Hepatocyte (in vitro differentiated cells): ENCODE measurements around the gene FTSJ1. TPM values are rescaled to one million over a fixed set of nuclear protein-coding genes. Genes with fewer than 3 reads are reported as not detected.

ENCODE experiments used
- DNase-seq: peaks from one replicate; pipeline ENCODE4 v3.0.0-alpha.2; 2016; ENCODE audit warnings: low spot score
- H2AFZ ChIP-seq: fragments of 200-600 bp; sonication (generic); 2 replicates; pipeline ENCODE4 v1.6.0; 2016; ENCODE audit warnings: antibody characterized with exemption, mild to moderate bottlenecking
- H3K27ac ChIP-seq: fragments of 200-600 bp; sonication (generic); 2 replicates; pipeline ENCODE4 v1.5.1; 2016; ENCODE audit warnings: mild to moderate bottlenecking
- H3K27me3 ChIP-seq: fragments of 200-600 bp; sonication (generic); 2 replicates; pipeline ENCODE4 v1.6.1; 2016
- H3K36me3 ChIP-seq: fragments of 200-600 bp; sonication (generic); replicated peaks from 2 replicates; pipeline ENCODE4 v1.5.1; 2016; ENCODE audit warnings: low read depth; ENCODE audit not compliant: insufficient read depth
- H3K4me1 ChIP-seq: fragments of 200-600 bp; sonication (generic); 2 replicates; pipeline ENCODE4 v1.5.1; 2016; ENCODE audit warnings: mild to moderate bottlenecking, moderate library complexity; ENCODE audit not compliant: insufficient read depth
- H3K4me2 ChIP-seq: fragments of 200-600 bp; sonication (generic); 2 replicates; pipeline ENCODE4 v1.6.0; 2016
- H3K4me3 ChIP-seq: fragments of 200-600 bp; sonication (generic); 2 replicates; pipeline ENCODE4 v1.5.1; 2016; ENCODE audit warnings: mild to moderate bottlenecking
- H3K79me2 ChIP-seq: fragments of 200-600 bp; sonication (generic); 2 replicates; pipeline ENCODE4 v1.6.0; 2017; ENCODE audit warnings: mild to moderate bottlenecking
- H3K9me2 ChIP-seq: fragments of 200-600 bp; sonication (generic); replicated peaks from 2 replicates; pipeline ENCODE4 v1.6.0; 2017; ENCODE audit warnings: mild to moderate bottlenecking; ENCODE audit not compliant: insufficient read depth
- H3K9me3 ChIP-seq: fragments of 200-600 bp; sonication (generic); 2 replicates; pipeline ENCODE4 v1.5.1; 2016; ENCODE audit warnings: low read depth, mild to moderate bottlenecking
- H4K20me1 ChIP-seq: fragments of 200-600 bp; sonication (generic); 2 replicates; pipeline ENCODE4 v1.6.0; 2016; ENCODE audit warnings: mild to moderate bottlenecking; ENCODE audit not compliant: insufficient read depth, poor library complexity, severe bottlenecking
- CTCF ChIP-seq: fragments of 200-600 bp; sonication (generic); IDR thresholded peaks from 2 replicates; pipeline ENCODE4 v1.5.1; 2016; ENCODE audit warnings: antibody characterized with exemption, mild to moderate bottlenecking; ENCODE audit not compliant: poor library complexity
- EZH2 ChIP-seq: fragments of 200-600 bp; sonication (generic); IDR thresholded peaks from 2 replicates; pipeline ENCODE4 v1.6.1; 2016; ENCODE audit warnings: antibody characterized with exemption, mild to moderate bottlenecking, borderline replicate concordance
- EZH2phosphoT487 ChIP-seq: fragments of 200-600 bp; sonication (generic); IDR thresholded peaks from one replicate; pipeline ENCODE4 v1.6.1; 2018; ENCODE audit warnings: antibody characterized with exemption, mild to moderate bottlenecking, low read depth, moderate library complexity; ENCODE audit not compliant: unreplicated experiment, severe bottlenecking
- WGBS: methylation state at CpG from one replicate; pipeline ENCODE4 v1.1.6; 2016; ENCODE audit warnings: low lambda C conversion rate; ENCODE audit errors: missing lambda C conversion rate; 5-methylcytosine and 5-hydroxymethylcytosine counted together
- polyA plus RNA-seq: library from polyadenylated mRNA; unstranded; fragments of >200 nt; fragmentation: Nextera tagmentation; extraction: Ambion mirVana; gene quantifications from 2 replicates; pipeline ENCODE4 v1.2.1, GENCODE V29; 2016
- total RNA-seq: library from RNA; depleted of rRNA; stranded (reverse); fragments of >200 nt; gene quantifications from 2 replicates; pipeline ENCODE4 v1.2.3, GENCODE V29; 2014

The FTSJ1 gene
- total and polyA plus RNA-seq, 2 experiments from 2014 or later, result 38.4 to 43.8 TPM

- DNase-seq, result no peak
- H2AFZ ChIP-seq, result no peak overlapping the region
- H3K9me2 ChIP-seq, result no peaks in the 10 kb centered on the region
- no peaks in the 10 kb centered on the region for H3K4me1 ChIP-seq
- no peak overlapping the region for H3K4me3 ChIP-seq
- no peaks in the 10 kb centered on the region for H4K20me1 ChIP-seq
- no peak overlapping the region for H3K4me2 ChIP-seq
- 76% methylated on average over 5 of the region's 5 CpGs for WGBS
- TF ChIP-seq EZH2 (no peak), EZH2phosphoT487 (no peak), CTCF (no peak)
- H3K27me3 ChIP-seq, result no peaks in the 10 kb centered on the region
- no peaks in the 10 kb centered on the region for H3K36me3 ChIP-seq
- H3K9me3 ChIP-seq, result no peaks in the 10 kb centered on the region
- H3K27ac ChIP-seq, result no peak overlapping the region
- H3K79me2 ChIP-seq, result no peaks in the 10 kb centered on the region
These were observed 31.2 kb downstream of the FTSJ1 start for GRCh38 chrX:48507246-48507645.

DNA sequence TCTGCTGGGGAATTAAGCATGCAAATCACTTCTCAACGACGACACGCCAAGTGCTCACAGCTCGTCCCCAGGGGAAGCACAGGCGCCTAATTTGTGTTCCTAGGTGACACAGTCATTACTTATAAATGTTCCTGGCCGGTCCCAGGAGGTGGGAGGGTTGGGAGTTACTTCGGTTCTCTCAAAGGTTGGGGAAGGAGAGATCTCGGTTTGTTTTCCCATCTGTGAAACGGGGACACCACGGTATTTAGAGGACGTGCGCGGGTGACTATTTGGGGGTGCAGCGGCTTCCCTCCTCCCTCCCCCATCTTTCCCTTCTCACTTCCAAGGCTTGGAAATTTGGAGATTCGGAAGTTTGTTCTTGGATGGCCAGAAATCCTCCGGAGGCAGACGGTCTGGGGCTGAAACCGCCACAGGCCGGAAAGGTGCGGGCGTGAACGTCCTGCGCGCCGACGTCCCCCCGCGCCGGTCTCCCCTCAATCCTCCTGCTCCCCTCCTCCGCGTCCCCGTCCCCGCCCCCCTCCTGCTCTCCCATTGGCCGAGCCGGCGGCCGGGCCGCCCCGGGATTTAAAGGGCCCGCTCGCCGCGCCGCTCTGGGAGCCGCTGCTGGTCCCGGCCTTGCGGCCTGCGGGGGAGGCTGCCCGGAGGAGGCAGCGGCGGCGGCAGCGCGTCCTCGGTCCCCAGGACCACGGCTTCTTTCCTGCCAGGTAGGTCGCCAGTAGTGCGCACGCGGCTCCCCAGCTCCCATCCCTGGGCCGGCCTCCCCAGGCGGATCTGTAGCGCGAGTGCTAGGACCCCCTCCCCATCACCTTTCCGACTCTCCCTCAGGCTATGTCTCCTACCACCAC lies 32.6 kb downstream of the FTSJ1 start, which contains the start of gene PORCN:
TSS of gene PORCN (plus strand) at position 593 of the 845 bp plus-strand sequence. CDS start 829 bp downstream, outside the sequence.
- Histone ChIP-seq H3K27me3 (no peaks in the 10 kb centered on the region), H3K9me2 (no peaks in the 10 kb centered on the region), H3K4me1 (no peaks in the 10 kb centered on the region), H2AFZ (peak within 1 kb of the TSS; percentile 78), H3K9me3 (no peaks in the 10 kb centered on the region), H3K4me3 (peak within 1 kb of the TSS; percentile 54), H3K36me3 (no peaks in the 10 kb centered on the region), H3K27ac (peak within 1 kb of the TSS; percentile 67), H4K20me1 (no peaks in the 10 kb centered on the region), H3K79me2 (no peaks in the 10 kb centered on the region), H3K4me2 (peak within 1 kb of the TSS; percentile 78)
- 51% methylated on average over 43 of the region's 65 CpGs for WGBS
- TF ChIP-seq EZH2 (no peak), CTCF (no peak), EZH2phosphoT487 (no peak)
- peak; percentile 82 for DNase-seq

- H3K4me2 ChIP-seq, result peak overlapping the region; percentile 78
- TF ChIP-seq CTCF (no peak), EZH2phosphoT487 (no peak), EZH2 (no peak)
- no peak overlapping the region for H3K27ac ChIP-seq
- no peak for DNase-seq
- no peaks in the 10 kb centered on the region for H3K4me1 ChIP-seq
- H4K20me1 ChIP-seq, result no peaks in the 10 kb centered on the region
- no peaks in the 10 kb centered on the region for H3K9me2 ChIP-seq
- H3K27me3 ChIP-seq, result no peaks in the 10 kb centered on the region
- H2AFZ ChIP-seq, result peak overlapping the region; percentile 78
- H3K79me2 ChIP-seq, result no peaks in the 10 kb centered on the region
- H3K4me3 ChIP-seq, result peak overlapping the region; percentile 54
- no peaks in the 10 kb centered on the region for H3K9me3 ChIP-seq
- no peaks in the 10 kb centered on the region for H3K36me3 ChIP-seq
- WGBS, result 53% methylated on average over 13 of the region's 16 CpGs
These were observed 33.2 kb downstream of the FTSJ1 start for GRCh38 chrX:48509245-48509590.
